Stomach (tissue), 9 donors: Measurements from ENCODE around the gene ZBTB7B. TPM values are rescaled to one million over a fixed set of nuclear protein-coding genes. Genes with fewer than 3 reads are reported as not detected.

ENCODE experiments used
- DNase-seq, 2 donors: peaks; one replicate each; pipeline versions ENCODE4 v3.0.0 to v3.0.0-alpha.2; 2013 to 2019
- H3K27ac ChIP-seq, 5 donors: fragments of 200-600 bp in 4 of 5; sonication (generic) in 4 of 5; one replicate each; pipeline ENCODE4 v1.5.1; 2013 to 2019; ENCODE audit warnings: mild to moderate bottlenecking in 1 of 5, moderate library complexity in 1 of 5
- H3K27me3 ChIP-seq, 3 donors: fragments of 200-600 bp; sonication (generic); one replicate each; pipeline ENCODE4 v1.5.1; 2017 to 2019; ENCODE audit warnings: mixed run types in 1 of 3
- H3K36me3 ChIP-seq, 4 donors: fragments of 200-600 bp; sonication (generic); 1 replicate in 3 of 4; 2 replicates in 1 of 4; pipeline ENCODE4 v1.5.1; 2016 to 2019
- H3K4me1 ChIP-seq, 4 donors: fragments of 200-600 bp; sonication (generic); one replicate each; pipeline ENCODE4 v1.5.1; 2016 to 2019
- H3K4me3 ChIP-seq, 4 donors: fragments of 200-600 bp; sonication (generic) in 3 of 4; one replicate each; pipeline ENCODE4 v1.5.1; 2016 to 2019; ENCODE audit warnings: mild to moderate bottlenecking in 1 of 4
- H3K9me3 ChIP-seq, 4 donors: fragments of 200-600 bp; sonication (generic); one replicate each; pipeline ENCODE4 v1.5.1; 2016 to 2019
- EP300 ChIP-seq: sonication (generic); formaldehyde crosslinking; IDR thresholded peaks from one replicate; pipeline ENCODE4 v1.6.1; 2017; ENCODE audit warnings: antibody characterized with exemption
- POLR2A ChIP-seq, 4 donors: fragments of 450-650 bp; IDR thresholded peaks; one replicate each; pipeline ENCODE4 v1.6.1; 2016; ENCODE audit warnings: antibody characterized with exemption in 4 of 4, control low read depth in 2 of 4, mild to moderate bottlenecking in 1 of 4, moderate library complexity in 1 of 4
- POLR2AphosphoS5 ChIP-seq, 3 donors: sonication (generic); formaldehyde crosslinking; IDR thresholded peaks; one replicate each; pipeline ENCODE4 v1.6.1; 2016; ENCODE audit warnings: antibody characterized with exemption in 3 of 3
- WGBS, 5 donors: extraction: QIAGEN DNeasy Blood & Tissue Kit in 3 of 5; methylation state at CpG; one replicate each; pipeline versions ENCODE4 v1.1.5 to v1.1.7; 2013 to 2018; 5-methylcytosine and 5-hydroxymethylcytosine counted together
- intact Hi-C: fragments of 100-400 bp; cut with DNase I; formaldehyde crosslinking; loops from one replicate; pipeline ENCODE4 v1.15.1; 2023; ENCODE audit warnings: low total_unique reads
- polyA plus RNA-seq, 3 donors: library from polyadenylated mRNA; stranded (reverse); fragments of 200-250 nt; gene quantifications; one replicate each; pipeline ENCODE4 v1.2.3, GENCODE V29; 2013
- total RNA-seq, 5 donors: library from RNA; depleted of rRNA; stranded (reverse); fragments of >200 nt; gene quantifications; one replicate each; pipeline versions ENCODE4 v1.1.0 to v1.2.3, GENCODE V29; 2014 to 2016
- TF ChIP-seq, protein P1 (sequence below), 7 experiments: fragments of 450-650 bp in 4 of 7; fragments of 200-600 bp in 3 of 7; sonication (generic) in 3 of 7; IDR thresholded peaks; one replicate each; pipeline ENCODE4 v1.5.1; 2016 to 2019; ENCODE audit warnings: antibody characterized with exemption in 7 of 7, control low read depth in 2 of 7, mild to moderate bottlenecking in 1 of 7
- donor health status: healthy with polysubstance abuse.
- donor health status: Bipolar disorder and iron deficiency.
- donor health status: healthy.

Gene ZBTB7B
- total and polyA plus RNA-seq, 8 donors = 29.6 to 134 (median 38.1) TPM

DNA sequence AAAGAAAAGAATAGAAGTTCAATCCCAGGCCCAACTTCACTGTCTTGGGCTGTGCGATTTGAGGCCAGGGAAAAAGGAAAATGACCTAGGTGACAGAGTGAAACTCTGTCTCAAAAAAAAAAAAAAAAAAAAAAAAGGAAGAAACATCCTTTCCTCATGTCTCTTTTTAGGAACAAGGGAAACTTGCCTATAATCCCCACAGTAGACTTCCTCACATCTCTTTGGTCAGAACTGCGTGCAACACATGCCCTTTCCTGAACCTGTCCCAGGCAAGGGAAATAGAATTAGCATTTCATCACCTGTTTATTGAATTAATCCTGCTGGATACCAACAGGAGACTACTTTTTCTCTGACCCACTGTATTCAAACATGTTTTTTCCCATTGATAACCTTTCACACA is 33.3 kb downstream of the ZBTB7B start:
- no peaks in the 10 kb centered on the region for H3K27me3 ChIP-seq
- H3K9me3 ChIP-seq = no peaks in the 10 kb centered on the region
- WGBS, 5 donors = 83 to 89% (median 87%) methylated on average over 2 of the region's 2 CpGs
- TF ChIP-seq POLR2A (IDR thresholded peaks at IDR 0.05) (no peak), POLR2AphosphoS5 (IDR thresholded peaks at IDR 0.05) (no peak), EP300 (no peak)
- TF ChIP-seq, protein P1, sequence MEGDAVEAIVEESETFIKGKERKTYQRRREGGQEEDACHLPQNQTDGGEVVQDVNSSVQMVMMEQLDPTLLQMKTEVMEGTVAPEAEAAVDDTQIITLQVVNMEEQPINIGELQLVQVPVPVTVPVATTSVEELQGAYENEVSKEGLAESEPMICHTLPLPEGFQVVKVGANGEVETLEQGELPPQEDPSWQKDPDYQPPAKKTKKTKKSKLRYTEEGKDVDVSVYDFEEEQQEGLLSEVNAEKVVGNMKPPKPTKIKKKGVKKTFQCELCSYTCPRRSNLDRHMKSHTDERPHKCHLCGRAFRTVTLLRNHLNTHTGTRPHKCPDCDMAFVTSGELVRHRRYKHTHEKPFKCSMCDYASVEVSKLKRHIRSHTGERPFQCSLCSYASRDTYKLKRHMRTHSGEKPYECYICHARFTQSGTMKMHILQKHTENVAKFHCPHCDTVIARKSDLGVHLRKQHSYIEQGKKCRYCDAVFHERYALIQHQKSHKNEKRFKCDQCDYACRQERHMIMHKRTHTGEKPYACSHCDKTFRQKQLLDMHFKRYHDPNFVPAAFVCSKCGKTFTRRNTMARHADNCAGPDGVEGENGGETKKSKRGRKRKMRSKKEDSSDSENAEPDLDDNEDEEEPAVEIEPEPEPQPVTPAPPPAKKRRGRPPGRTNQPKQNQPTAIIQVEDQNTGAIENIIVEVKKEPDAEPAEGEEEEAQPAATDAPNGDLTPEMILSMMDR (IDR thresholded peaks at IDR 0.05) = no peak
- no peak overlapping the region for H3K27ac ChIP-seq
- H3K4me1 ChIP-seq = peaks cover 12 to 16% (median 12%) of the 10 kb centered on the region in 4 donors
- no peaks in the 10 kb centered on the region for H3K36me3 ChIP-seq
- intact Hi-C loops = no loop called here
- no peak overlapping the region for H3K4me3 ChIP-seq
- no peak for DNase-seq

DNA sequence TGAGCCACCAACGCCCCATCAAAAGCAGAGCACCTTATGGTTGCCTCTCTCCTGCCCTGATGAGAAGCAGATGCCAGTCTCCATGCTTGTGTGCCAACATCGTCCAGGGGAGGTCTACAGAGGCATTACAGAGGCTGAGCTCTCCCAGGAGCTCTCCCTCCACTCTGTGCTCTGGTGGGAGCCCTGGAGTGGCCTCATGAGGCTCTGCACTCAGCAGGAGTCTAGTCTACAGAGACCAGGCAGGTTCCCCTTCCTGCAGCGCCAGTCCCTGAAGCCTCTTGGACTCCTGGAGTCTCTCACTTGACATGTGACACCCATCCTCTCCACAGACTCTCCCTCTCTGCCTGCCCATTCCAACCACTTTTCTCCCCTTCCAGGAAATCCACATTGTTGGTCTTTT is 34.4 kb downstream of the ZBTB7B start:
- Histone ChIP-seq H3K4me3 (no peak overlapping the region), H3K4me1 (peaks cover 12 to 16% (median 12%) of the 10 kb centered on the region in 4 donors), H3K9me3 (no peaks in the 10 kb centered on the region), H3K27ac (no peak overlapping the region), H3K36me3 (no peaks in the 10 kb centered on the region), H3K27me3 (no peaks in the 10 kb centered on the region)
- intact Hi-C loops = no loop called here
- 87 to 96% (median 94%) methylated on average over 3 of the region's 3 CpGs for WGBS, 5 donors
- TF ChIP-seq EP300 (no peak), POLR2AphosphoS5 (IDR thresholded peaks at IDR 0.05) (no peak), POLR2A (IDR thresholded peaks at IDR 0.05) (no peak)
- TF ChIP-seq, protein P1 (IDR thresholded peaks at IDR 0.05) = no peak
- no peak for DNase-seq

DNA sequence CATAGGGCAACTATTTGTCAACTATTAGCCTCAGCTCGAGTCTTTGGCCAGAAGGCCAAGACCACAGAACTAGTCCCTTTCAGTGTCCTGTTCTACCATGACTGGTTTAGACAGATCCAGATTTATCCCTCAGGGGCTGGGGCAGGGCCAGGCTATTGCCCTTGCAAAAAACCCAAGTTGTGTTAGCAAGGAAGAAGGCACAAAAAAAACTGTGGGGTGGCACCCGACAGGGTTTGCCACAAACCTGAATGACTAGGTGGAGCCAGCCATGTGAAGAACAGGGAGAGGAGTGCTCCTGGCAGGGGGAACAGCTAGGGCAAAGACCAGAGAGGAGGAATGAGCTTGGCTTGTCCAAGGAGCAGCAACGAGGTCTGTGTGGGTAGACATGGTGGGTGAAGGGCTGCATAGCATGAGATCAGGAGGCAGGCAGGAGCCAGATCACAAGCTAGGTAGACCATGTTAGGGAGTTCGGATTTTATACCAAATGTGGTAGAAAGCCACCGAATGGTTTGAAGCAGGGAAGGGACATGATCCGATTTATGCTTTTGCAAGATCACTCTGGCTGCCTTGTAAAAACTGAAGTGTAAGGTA is 35.3 kb downstream of the ZBTB7B start:
- H3K27ac ChIP-seq = peak overlapping the region in 2 of 5 donors; percentile 45 to 59
- H3K36me3 ChIP-seq = no peaks in the 10 kb centered on the region
- peaks cover 12 to 18% (median 15%) of the 10 kb centered on the region in 4 donors for H3K4me1 ChIP-seq
- intact Hi-C loops = no loop called here
- H3K4me3 ChIP-seq = no peak overlapping the region
- no peak for TF ChIP-seq POLR2AphosphoS5 (IDR thresholded peaks at IDR 0.05)
- TF ChIP-seq, protein P1 (IDR thresholded peaks at IDR 0.05) = no peak
- no peak for TF ChIP-seq POLR2A (IDR thresholded peaks at IDR 0.05)
- no peak for TF ChIP-seq EP300
- no peaks in the 10 kb centered on the region for H3K9me3 ChIP-seq
- no peaks in the 10 kb centered on the region for H3K27me3 ChIP-seq
- no peak for DNase-seq
- WGBS, 5 donors = 70 to 80% (median 75%) methylated on average over 6 of the region's 6 CpGs

DNA sequence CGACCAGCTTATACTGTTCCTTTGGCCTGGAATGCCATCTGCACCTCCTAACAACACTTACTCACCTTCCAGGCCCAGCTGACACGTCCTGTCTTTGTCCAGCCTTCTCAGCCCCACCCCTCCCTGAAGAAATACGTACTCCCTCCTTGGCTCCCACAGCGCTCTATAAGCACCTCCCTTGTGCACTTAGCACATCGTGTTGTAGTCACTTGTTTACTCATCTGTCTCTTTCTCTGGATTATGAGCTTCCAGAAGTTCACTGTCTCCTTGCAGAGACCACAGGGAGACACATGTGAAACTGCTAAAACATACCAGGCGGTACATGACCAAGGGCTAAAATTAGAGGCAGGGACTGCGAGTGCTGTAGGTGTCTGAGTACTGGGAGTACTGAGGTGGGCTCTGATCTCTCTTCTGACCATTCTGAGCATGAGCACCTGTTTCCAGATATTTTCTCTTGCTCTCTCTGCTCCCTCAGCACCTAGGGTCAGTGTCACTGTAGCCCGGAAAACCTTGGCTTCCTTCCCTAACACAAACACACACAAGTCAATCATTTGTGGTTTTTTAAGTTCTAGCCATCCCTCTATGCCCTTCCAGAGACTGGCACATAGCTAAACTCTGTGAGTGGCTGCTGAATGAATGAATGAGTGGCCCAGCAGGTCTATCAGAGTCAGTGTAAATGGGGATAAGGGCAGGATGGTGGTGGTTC is 36.2 kb downstream of the ZBTB7B start:
- DNase-seq = peak; percentile 61 to 66
- Histone ChIP-seq H3K27ac (peak overlapping the region in 3 of 5 donors; percentile 45 to 59 (median 48)), H3K4me1 (peaks cover 12 to 26% (median 20%) of the 10 kb centered on the region in 4 donors), H3K9me3 (no peaks in the 10 kb centered on the region), H3K4me3 (no peak overlapping the region), H3K36me3 (no peaks in the 10 kb centered on the region), H3K27me3 (no peaks in the 10 kb centered on the region)
- TF ChIP-seq POLR2AphosphoS5 (IDR thresholded peaks at IDR 0.05) (peak in 2 of 3 donors; percentile 8 to 58), EP300 (no peak)
- WGBS, 5 donors = 22 to 32% (median 24%) methylated on average over 8 of the region's 8 CpGs
- intact Hi-C loops = no loop called here

DNA sequence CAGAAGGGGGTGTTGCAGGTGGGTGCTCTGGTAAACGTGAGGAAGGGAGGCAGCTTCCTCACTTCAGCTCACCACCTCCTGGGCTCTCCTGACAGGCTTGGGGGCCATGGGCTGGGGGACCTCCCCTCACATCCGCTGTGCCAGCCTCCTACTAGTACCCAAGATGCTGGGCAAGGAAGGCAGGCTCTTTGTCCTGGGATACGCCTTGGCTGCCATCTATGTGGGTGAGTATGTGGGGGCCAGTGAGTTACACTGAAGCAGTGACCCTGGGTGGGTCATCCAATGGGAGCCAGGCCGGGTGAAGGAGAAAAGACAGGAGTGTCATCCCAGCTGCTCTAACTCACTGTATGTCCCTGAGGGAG is 36.7 kb downstream of the ZBTB7B start:
- no peak for DNase-seq
- intact Hi-C loops = no loop called here
- Histone ChIP-seq H3K4me3 (no peak overlapping the region), H3K27ac (peak overlapping the region in 2 of 5 donors; percentile 45 to 59), H3K4me1 (peaks cover 16 to 31% (median 25%) of the 10 kb centered on the region in 4 donors), H3K27me3 (no peaks in the 10 kb centered on the region), H3K9me3 (no peaks in the 10 kb centered on the region), H3K36me3 (no peaks in the 10 kb centered on the region)
- 70 to 84% (median 76%) methylated on average over 3 to 4 of the region's 4 CpGs for WGBS, 5 donors
- TF ChIP-seq, protein P1 (IDR thresholded peaks at IDR 0.05) = no peak
- no peak for TF ChIP-seq POLR2AphosphoS5 (IDR thresholded peaks at IDR 0.05)
- no peak for TF ChIP-seq POLR2A (IDR thresholded peaks at IDR 0.05)
- no peak for TF ChIP-seq EP300
